Body of pancreas (tissue), 4 donors: ENCODE data around the gene ACTRT3.

Source experiments
- POLR2A ChIP-seq, 3 donors: fragments of 450-650 bp; IDR thresholded peaks; one replicate each; pipeline ENCODE4 v1.6.1; 2016; ENCODE audit warnings: antibody characterized with exemption in 3 of 3, mild to moderate bottlenecking in 2 of 3
- TF ChIP-seq, protein P1 (sequence below), 7 experiments: fragments of 450-650 bp in 4 of 7; fragments of 200-600 bp in 3 of 7; sonication (generic) in 3 of 7; IDR thresholded peaks; one replicate each; pipeline ENCODE4 v1.5.1; 2016 to 2019; ENCODE audit warnings: antibody characterized with exemption in 7 of 7

DNA sequence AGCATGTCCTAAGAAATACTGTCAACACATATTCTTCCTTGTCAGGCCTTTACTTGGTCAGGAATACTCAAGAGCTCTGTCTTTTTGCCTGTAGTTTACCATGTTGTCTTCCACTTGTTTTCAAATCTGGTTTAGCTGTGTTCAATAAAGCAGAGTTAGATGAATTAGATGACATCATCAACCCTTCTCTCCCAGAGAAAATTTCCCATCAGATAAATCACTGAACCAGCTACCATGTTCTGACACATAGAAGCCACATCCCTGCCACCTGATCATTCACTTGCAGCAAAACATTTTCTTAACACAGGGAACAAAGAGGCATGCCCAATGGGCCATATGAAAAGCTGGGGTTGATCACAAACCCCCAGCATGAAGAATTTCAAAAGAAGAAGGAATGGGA, 46.6 kb downstream of the ACTRT3 start:
- TF ChIP-seq, protein P1, sequence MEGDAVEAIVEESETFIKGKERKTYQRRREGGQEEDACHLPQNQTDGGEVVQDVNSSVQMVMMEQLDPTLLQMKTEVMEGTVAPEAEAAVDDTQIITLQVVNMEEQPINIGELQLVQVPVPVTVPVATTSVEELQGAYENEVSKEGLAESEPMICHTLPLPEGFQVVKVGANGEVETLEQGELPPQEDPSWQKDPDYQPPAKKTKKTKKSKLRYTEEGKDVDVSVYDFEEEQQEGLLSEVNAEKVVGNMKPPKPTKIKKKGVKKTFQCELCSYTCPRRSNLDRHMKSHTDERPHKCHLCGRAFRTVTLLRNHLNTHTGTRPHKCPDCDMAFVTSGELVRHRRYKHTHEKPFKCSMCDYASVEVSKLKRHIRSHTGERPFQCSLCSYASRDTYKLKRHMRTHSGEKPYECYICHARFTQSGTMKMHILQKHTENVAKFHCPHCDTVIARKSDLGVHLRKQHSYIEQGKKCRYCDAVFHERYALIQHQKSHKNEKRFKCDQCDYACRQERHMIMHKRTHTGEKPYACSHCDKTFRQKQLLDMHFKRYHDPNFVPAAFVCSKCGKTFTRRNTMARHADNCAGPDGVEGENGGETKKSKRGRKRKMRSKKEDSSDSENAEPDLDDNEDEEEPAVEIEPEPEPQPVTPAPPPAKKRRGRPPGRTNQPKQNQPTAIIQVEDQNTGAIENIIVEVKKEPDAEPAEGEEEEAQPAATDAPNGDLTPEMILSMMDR (IDR thresholded peaks at IDR 0.05), result no peak
- TF ChIP-seq POLR2A (IDR thresholded peaks at IDR 0.05), result no peak
